Body of pancreas (tissue), 4 donors: ENCODE measurements around the gene PLEKHA6.

Experiments used
- POLR2A ChIP-seq, 3 donors: fragments of 450-650 bp; IDR thresholded peaks; one replicate each; pipeline ENCODE4 v1.6.1; 2016; ENCODE audit warnings: antibody characterized with exemption in 3 of 3, mild to moderate bottlenecking in 2 of 3
- TF ChIP-seq, protein P1 (sequence below), 7 experiments: fragments of 450-650 bp in 4 of 7; fragments of 200-600 bp in 3 of 7; sonication (generic) in 3 of 7; IDR thresholded peaks; one replicate each; pipeline ENCODE4 v1.5.1; 2016 to 2019; ENCODE audit warnings: antibody characterized with exemption in 7 of 7

DNA sequence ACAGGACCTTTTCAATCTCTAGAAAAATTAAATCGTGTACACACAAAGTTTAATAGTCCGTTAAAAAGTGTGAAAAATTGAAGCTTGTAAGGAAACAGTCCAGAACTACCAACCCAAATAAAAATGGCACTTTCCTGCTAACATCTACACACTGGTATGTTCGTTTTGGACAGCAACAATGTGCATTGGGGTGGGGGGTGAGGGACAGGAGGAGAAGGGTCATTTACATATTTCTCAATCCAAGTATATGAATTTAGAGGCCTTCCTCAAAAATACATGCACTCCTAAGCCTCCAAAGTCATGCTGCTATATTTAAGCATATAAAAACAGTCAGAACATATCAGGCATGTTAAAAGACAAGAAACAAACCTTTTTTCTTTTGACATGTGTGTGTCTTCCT, 49.4 kb upstream of the PLEKHA6 start:
- TF ChIP-seq, protein P1, sequence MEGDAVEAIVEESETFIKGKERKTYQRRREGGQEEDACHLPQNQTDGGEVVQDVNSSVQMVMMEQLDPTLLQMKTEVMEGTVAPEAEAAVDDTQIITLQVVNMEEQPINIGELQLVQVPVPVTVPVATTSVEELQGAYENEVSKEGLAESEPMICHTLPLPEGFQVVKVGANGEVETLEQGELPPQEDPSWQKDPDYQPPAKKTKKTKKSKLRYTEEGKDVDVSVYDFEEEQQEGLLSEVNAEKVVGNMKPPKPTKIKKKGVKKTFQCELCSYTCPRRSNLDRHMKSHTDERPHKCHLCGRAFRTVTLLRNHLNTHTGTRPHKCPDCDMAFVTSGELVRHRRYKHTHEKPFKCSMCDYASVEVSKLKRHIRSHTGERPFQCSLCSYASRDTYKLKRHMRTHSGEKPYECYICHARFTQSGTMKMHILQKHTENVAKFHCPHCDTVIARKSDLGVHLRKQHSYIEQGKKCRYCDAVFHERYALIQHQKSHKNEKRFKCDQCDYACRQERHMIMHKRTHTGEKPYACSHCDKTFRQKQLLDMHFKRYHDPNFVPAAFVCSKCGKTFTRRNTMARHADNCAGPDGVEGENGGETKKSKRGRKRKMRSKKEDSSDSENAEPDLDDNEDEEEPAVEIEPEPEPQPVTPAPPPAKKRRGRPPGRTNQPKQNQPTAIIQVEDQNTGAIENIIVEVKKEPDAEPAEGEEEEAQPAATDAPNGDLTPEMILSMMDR (IDR thresholded peaks at IDR 0.05), result no peak
- TF ChIP-seq POLR2A (IDR thresholded peaks at IDR 0.05), result no peak
